ENCODE data around the gene C1QTNF6.
"Not testable (repeated sequence)": the region's sequence is repeated elsewhere in the genome, so short reads cannot be mapped to it uniquely, and the experiment has no call there.

The C1QTNF6 gene

GRCh38 chr22:37176464-37177061, 11.5 kb downstream of the C1QTNF6 start:
- no peaks in the 10 kb centered on the region for H3K36me3 Mint-ChIP-seq (ENCODE audit: low read depth)
- H3K27ac Mint-ChIP-seq = peak overlapping the region; percentile 86
- no peaks in the 10 kb centered on the region for H3K9me3 Mint-ChIP-seq
- peaks cover 39% of the 10 kb centered on the region for H3K4me1 Mint-ChIP-seq (ENCODE audit: low read depth)
- peak overlapping the region; percentile 53 for H3K4me3 Mint-ChIP-seq
- peaks cover 25% of the 10 kb centered on the region for H3K27me3 Mint-ChIP-seq
- intact Hi-C loops (cut with micrococcal nuclease) = no loop called here

DNA sequence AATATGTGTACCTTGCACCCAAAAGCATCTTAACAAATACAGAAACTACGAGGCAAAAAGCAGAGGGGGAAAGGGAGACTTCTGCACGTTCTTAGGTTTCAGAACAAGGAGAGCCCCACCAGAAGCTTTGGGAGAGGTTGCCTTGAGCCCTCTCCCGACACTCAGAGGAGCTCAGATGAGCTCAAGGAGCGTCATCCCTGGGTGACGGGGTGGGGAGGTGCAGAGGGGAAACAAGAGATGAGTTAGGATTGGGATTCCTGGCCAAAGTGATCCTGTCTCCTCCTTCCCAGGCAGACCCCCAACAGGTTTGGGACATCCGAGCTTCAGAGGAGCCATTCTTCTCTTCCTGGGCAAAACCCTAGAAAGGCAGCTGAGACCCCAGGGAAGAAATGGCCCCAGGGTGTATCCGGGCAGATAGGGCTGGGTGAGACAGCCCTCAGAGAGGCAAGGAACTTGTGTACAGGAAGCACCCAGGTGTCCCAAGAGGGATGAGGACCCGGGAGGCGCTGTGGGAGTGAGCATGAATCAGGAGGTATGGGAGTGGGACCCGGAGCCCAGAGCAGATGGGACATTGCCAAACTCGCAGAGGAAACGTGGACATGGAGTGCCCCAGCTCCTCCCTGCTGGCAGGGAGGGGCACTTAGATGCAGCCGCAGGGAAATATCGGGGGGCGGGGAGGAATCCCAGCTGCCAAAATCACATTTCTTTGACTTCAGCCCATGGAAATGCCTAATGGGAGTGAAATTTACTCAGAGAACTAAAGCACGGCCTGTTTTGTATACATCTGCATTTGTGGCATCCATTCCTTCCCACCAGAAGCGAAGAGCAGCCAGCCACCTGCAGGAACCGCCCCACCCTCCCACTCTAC, 12.4 kb downstream of the C1QTNF6 start:
- no peaks in the 10 kb centered on the region for H3K9me3 Mint-ChIP-seq
- intact Hi-C loops (cut with micrococcal nuclease) = no loop called here
- H3K27ac Mint-ChIP-seq = peak overlapping the region; percentile 86
- peaks cover 39% of the 10 kb centered on the region for H3K4me1 Mint-ChIP-seq (ENCODE audit: low read depth)
- no peaks in the 10 kb centered on the region for H3K36me3 Mint-ChIP-seq (ENCODE audit: low read depth)
- H3K4me3 Mint-ChIP-seq = peak overlapping the region; percentile 53
- peaks cover 32% of the 10 kb centered on the region for H3K27me3 Mint-ChIP-seq

- H3K36me3 Mint-ChIP-seq (ENCODE audit: low read depth) = no peaks in the 10 kb centered on the region
- intact Hi-C loops (cut with micrococcal nuclease) = no loop called here
- H3K27ac Mint-ChIP-seq = peak overlapping the region; percentile 57
- H3K4me3 Mint-ChIP-seq = no peak overlapping the region
- H3K27me3 Mint-ChIP-seq = peaks cover 35% of the 10 kb centered on the region
- H3K4me1 Mint-ChIP-seq (ENCODE audit: low read depth) = peaks cover 39% of the 10 kb centered on the region
- H3K9me3 Mint-ChIP-seq = no peaks in the 10 kb centered on the region
These were observed 13.1 kb downstream of the C1QTNF6 start for GRCh38 chr22:37174964-37175363.

DNA sequence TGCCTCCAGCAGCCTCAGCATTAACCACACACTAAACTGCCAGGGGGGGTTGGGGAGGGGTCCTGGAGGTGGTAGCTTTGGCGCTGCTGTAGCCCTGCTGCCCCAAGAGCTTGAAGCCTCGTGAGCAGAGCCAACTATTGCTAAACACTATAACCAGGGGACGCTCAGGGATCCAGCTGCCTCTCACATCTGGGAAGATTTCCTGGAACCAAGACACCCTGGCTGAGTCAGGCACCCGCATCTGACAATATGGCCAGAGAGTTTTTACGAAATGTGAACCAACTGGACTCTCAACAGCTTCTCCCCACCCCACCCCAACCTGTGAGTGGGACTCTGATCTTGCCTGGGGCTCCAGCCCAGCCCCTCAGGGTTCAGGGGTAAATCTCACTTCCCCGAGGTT, 14.3 kb downstream of the C1QTNF6 start:
- Mint-ChIP-seq H3K4me3 (no peak overlapping the region), H3K4me1 (ENCODE audit: low read depth) (peaks cover 35% of the 10 kb centered on the region), H3K9me3 (no peaks in the 10 kb centered on the region)

GRCh38 chr22:37172266-37173245, 15.5 kb downstream of the C1QTNF6 start:
- no peak overlapping the region for H3K4me3 Mint-ChIP-seq
- no peaks in the 10 kb centered on the region for H3K9me3 Mint-ChIP-seq
- H3K27ac Mint-ChIP-seq = no peak overlapping the region
- H3K4me1 Mint-ChIP-seq (ENCODE audit: low read depth) = peaks cover 23% of the 10 kb centered on the region
- intact Hi-C loops (cut with micrococcal nuclease) = no loop called here
- H3K27me3 Mint-ChIP-seq = peaks cover 41% of the 10 kb centered on the region
- H3K36me3 Mint-ChIP-seq (ENCODE audit: low read depth) = no peaks in the 10 kb centered on the region

More for the DNA sequence above, 14.3 kb downstream of the C1QTNF6 start:
- Mint-ChIP-seq H3K36me3 (ENCODE audit: low read depth) (no peaks in the 10 kb centered on the region), H3K27me3 (peaks cover 41% of the 10 kb centered on the region), H3K27ac (no peak overlapping the region)
- intact Hi-C loops (cut with micrococcal nuclease) = no loop called here

GRCh38 chr22:37171662-37172061, 16.4 kb downstream of the C1QTNF6 start:
- peaks cover 45% of the 10 kb centered on the region for H3K27me3 Mint-ChIP-seq
- H3K36me3 Mint-ChIP-seq (ENCODE audit: low read depth) = no peaks in the 10 kb centered on the region
- peaks cover 17% of the 10 kb centered on the region for H3K4me1 Mint-ChIP-seq (ENCODE audit: low read depth)
- intact Hi-C loops (cut with micrococcal nuclease) = no loop called here
- no peak overlapping the region for H3K4me3 Mint-ChIP-seq
- H3K9me3 Mint-ChIP-seq = no peaks in the 10 kb centered on the region
- no peak overlapping the region for H3K27ac Mint-ChIP-seq

GRCh38 chr22:37170689-37171405, 17.2 kb downstream of the C1QTNF6 start:
- H3K4me1 Mint-ChIP-seq (ENCODE audit: low read depth) = peaks cover 12% of the 10 kb centered on the region
- intact Hi-C loops (cut with micrococcal nuclease); H3K9me3 Mint-ChIP-seq; H3K27ac Mint-ChIP-seq; H3K4me3 Mint-ChIP-seq; H3K36me3 Mint-ChIP-seq (ENCODE audit: low read depth): not testable (repeated sequence)
- H3K27me3 Mint-ChIP-seq = peaks cover 45% of the 10 kb centered on the region

DNA sequence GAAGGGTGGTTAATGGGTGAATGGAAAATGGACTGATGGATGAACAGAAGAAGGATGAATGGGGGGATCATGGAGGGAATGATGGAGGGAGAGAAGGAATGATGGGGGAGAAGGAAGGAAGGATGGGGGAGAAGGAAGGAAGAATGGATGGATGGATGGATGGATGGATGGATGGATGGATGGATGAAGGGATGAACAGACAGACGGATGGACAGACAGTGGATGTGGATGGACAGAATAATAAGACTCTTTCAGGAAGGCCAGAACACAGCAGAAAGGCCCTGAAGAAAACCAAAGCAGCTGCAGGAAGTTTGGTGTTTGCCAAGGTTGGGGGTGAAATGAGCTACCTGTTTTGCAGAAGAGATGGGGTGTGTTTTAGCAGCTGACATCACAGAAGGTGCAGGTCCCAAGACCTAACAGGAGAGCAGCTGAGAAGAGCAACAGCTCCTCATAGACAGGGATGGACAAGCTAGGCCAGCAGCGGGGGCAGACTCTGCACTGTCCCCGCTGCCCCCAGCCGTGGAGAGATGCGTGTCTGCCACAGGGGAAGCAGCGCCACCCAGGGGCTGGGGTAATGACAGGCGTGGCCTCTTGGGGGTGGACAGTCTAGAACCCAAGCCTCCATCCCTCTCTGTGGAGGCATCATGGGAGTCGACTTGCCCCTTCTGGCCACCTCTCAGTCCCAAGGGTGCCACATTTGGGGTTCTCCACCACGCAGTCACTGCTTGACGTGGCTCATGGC, 17.9 kb downstream of the C1QTNF6 start:
- Mint-ChIP-seq H3K36me3 (ENCODE audit: low read depth) (no peaks in the 10 kb centered on the region), H3K4me1 (ENCODE audit: low read depth) (peaks cover 6% of the 10 kb centered on the region), H3K4me3 (no peak overlapping the region), H3K27me3 (peaks cover 45% of the 10 kb centered on the region), H3K9me3 (no peaks in the 10 kb centered on the region), H3K27ac (no peak overlapping the region)
- intact Hi-C loops (cut with micrococcal nuclease) = loop anchor here (5.0 kb wide), 1 partner anchor 287 kb away; no protein-coding TSS in a partner anchor

DNA sequence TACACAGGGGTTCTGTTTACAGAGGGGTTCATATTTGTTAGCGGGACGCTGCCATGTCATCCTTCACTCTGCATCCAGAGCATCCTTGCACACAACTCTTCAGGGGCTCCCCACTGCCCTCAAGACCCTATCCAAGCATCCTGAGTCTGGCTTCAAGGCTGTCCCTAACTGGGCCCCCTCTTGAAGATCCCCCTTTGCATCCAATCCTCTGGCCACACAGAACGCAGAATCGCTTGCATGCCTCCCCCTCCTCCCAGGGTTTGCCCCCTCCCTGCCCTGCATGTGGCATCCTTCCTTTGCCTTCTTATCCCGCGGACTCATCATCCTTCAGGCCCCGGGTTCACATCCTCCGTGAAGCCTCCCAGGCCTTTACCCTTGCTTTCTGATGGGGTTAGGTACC, 18.6 kb downstream of the C1QTNF6 start:
- Mint-ChIP-seq H3K4me1 (ENCODE audit: low read depth) (peaks cover 6% of the 10 kb centered on the region), H3K36me3 (ENCODE audit: low read depth) (no peaks in the 10 kb centered on the region), H3K9me3 (no peaks in the 10 kb centered on the region), H3K27me3 (peaks cover 40% of the 10 kb centered on the region), H3K27ac (no peak overlapping the region), H3K4me3 (no peak overlapping the region)
- intact Hi-C loops (cut with micrococcal nuclease) = loop anchor here (5.0 kb wide), 1 partner anchor 288 kb away; no protein-coding TSS in a partner anchor

DNA sequence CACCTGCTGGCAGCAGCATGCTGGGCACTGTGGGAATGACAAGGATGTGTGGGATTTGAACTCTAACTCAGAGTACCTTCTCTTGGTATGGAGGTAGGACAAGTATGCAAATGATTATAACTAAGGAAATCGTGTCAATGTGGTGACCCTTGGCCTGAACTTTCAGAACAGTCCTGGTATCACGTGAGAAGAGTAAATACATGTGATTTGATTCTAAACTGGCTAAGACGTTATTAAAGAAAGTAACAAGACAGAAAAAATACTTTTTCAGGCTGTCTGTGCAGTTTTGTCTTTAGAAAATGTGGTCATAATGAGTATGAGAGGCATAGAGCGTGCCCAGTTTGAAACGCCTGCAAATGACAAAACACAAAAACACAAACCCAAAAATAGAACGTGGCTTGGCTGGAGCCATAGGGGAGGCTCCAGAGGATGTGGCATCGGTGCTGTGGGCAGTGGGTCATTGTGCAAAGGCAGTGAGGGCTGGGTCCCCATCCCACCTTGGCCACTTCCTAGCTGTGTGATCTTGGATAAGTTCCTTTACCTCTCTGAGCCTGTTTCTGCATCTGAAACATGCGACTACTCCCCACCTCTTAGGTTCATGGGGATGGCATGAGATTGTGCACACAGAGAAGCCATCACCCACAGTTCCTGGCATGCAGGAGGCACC, 19.9 kb downstream of the C1QTNF6 start:
- Mint-ChIP-seq H3K27me3 (peaks cover 39% of the 10 kb centered on the region), H3K4me3 (no peak overlapping the region), H3K27ac (no peak overlapping the region), H3K9me3 (no peaks in the 10 kb centered on the region), H3K36me3 (ENCODE audit: low read depth) (no peaks in the 10 kb centered on the region), H3K4me1 (ENCODE audit: low read depth) (peaks cover 6% of the 10 kb centered on the region)
- intact Hi-C loops (cut with micrococcal nuclease) = loop anchor here (5.0 kb wide), 1 partner anchor 289 kb away; no protein-coding TSS in a partner anchor

GRCh38 chr22:37167176-37167980, 20.7 kb downstream of the C1QTNF6 start:
- Mint-ChIP-seq H3K36me3 (ENCODE audit: low read depth) (no peaks in the 10 kb centered on the region), H3K9me3 (no peaks in the 10 kb centered on the region), H3K27ac (no peak overlapping the region), H3K4me3 (no peak overlapping the region), H3K4me1 (ENCODE audit: low read depth) (peaks cover 6% of the 10 kb centered on the region), H3K27me3 (peaks cover 37% of the 10 kb centered on the region)
- intact Hi-C loops (cut with micrococcal nuclease) = loop anchor here (5.0 kb wide), 1 partner anchor 290 kb away; no protein-coding TSS in a partner anchor
